Dendritic cell treated with granulocyte-macrophage colony-stimulating factor and Interleukin-4, amounts not matched to agents 40 ng/mL and 50 ng/mL, for 4 days (primary cell): ENCODE measurements around the gene GMPPA.

Source experiments
- H3K27ac Mint-ChIP-seq: one replicate; pipeline ENCODE4 v1.8.0; 2022; ENCODE audit warnings: mild to moderate bottlenecking, mixed read lengths
- H3K27me3 Mint-ChIP-seq: one replicate; pipeline ENCODE4 v1.8.0; 2022; ENCODE audit warnings: mild to moderate bottlenecking, mixed read lengths
- H3K36me3 Mint-ChIP-seq: one replicate; pipeline ENCODE4 v1.8.0; 2022; ENCODE audit warnings: low read depth, mixed read lengths
- H3K4me1 Mint-ChIP-seq: one replicate; pipeline ENCODE4 v1.8.0; 2022; ENCODE audit warnings: low read depth, mixed read lengths
- H3K4me3 Mint-ChIP-seq: one replicate; pipeline ENCODE4 v1.8.0; 2022; ENCODE audit warnings: mild to moderate bottlenecking, moderate library complexity, mixed read lengths
- H3K9me3 Mint-ChIP-seq: one replicate; pipeline ENCODE4 v1.8.0; 2022; ENCODE audit warnings: mixed read lengths
- intact Hi-C: fragments of 100-400 bp; cut with micrococcal nuclease; formaldehyde crosslinking; loops from one replicate; pipeline ENCODE4 v1.15.0; 2022

Gene GMPPA

DNA sequence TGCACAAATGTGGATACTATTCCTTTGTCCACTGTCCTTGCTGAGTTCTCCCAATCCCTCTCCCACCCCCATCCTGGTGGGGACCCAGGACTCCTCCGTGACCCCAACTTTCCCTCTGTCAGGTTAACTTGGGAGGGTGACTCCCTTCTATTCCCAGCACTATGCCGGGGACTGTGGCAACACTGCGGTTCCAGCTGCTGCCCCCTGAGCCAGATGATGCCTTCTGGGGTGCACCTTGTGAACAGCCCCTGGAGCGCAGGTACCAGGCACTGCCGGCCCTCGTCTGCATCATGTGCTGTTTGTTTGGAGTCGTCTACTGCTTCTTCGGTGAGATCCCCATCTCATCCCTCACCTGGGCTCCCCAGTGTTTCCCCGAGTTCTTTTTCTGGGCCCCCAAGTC, 45.9 kb downstream of the GMPPA start:
- Mint-ChIP-seq H3K4me3 (peak overlapping the region; percentile 76), H3K27me3 (peaks cover 79% of the 10 kb centered on the region), H3K9me3 (no peaks in the 10 kb centered on the region), H3K27ac (no peak overlapping the region), H3K4me1 (peaks cover 9% of the 10 kb centered on the region), H3K36me3 (no peaks in the 10 kb centered on the region)
- intact Hi-C loops: loop anchor here (2.0 kb wide), 1 partner anchor 52 kb away; the partner anchor contains the start of gene STK11IP

DNA sequence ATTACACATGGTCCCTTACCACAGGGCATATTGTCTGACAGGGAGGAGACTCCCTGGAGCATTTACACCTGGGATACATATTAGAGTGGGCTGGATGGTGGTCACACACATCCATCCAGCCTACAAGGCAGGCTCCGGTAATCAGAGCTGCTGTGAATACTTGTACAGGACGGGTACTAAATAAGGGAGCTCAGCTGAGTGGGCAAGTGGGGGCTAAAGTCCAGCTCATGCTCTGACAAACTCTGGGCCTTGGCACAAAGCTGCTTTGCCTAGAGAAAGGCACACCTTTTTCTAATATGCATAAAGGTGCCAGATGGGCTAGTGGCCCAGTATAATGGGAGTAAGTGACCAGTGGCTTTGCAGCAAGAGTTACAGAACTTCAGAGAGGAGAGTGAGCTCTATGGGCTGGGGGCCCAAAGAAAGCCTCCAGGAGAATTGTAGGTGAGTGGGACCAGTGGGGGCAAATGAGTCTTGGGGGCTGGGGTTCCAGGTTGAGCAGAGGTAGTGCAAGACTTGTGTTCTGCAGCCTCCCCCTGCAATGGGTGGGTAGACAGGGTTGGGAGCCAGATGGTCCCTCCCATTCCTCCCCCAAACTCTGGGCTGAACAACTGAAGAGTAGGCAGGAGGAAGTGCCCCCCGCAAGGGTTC, 46.7 kb downstream of the GMPPA start:
- Mint-ChIP-seq H3K27me3 (peaks cover 86% of the 10 kb centered on the region), H3K27ac (no peak overlapping the region), H3K4me3 (no peak overlapping the region), H3K4me1 (peaks cover 9% of the 10 kb centered on the region), H3K9me3 (no peaks in the 10 kb centered on the region), H3K36me3 (no peaks in the 10 kb centered on the region)
- intact Hi-C loops: loop anchor here (2.0 kb wide), 1 partner anchor 51 kb away; the partner anchor contains the start of gene STK11IP

DNA sequence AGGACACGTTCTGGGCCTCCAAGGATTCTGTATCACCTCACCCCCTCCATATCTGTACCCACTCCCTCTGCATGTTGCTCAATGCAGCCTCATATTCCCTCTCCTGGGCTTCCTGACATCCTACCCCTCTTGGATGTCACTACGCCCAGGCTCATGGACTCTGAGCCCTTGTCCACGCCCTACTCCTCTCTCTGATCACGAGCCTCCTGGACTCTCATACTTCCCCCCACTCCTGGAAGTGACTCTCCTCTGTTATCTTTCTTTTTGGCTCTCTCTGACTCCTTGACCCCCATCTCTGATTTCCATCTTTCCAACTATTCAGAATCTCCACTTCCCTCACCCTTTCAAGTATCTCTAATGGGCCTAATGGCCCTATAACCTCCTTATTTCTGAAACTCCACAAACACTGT, 47.3 kb downstream of the GMPPA start:
- Mint-ChIP-seq H3K4me3 (no peak overlapping the region), H3K27ac (no peak overlapping the region), H3K9me3 (no peaks in the 10 kb centered on the region), H3K27me3 (peaks cover 88% of the 10 kb centered on the region), H3K36me3 (no peaks in the 10 kb centered on the region), H3K4me1 (peaks cover 9% of the 10 kb centered on the region)
- intact Hi-C loops: loop anchor here (2.0 kb wide), 1 partner anchor 51 kb away; the partner anchor contains the start of gene STK11IP

DNA sequence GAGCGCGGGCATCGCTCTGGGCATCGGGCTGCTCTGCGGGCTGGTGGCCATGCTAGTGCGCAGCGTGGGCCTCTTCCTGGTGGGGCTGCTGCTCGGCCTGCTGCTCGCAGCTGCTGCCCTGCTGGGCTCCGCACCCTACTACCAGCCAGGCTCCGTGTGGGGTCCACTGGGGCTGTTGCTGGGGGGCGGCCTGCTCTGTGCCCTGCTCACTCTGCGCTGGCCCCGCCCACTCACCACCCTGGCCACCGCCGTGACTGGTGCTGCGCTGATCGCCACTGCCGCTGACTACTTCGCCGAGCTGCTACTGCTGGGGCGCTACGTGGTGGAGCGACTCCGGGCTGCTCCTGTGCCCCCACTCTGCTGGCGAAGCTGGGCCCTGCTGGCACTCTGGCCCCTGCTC, 48.9 kb downstream of the GMPPA start:
- no peak overlapping the region for H3K4me3 Mint-ChIP-seq
- H3K36me3 Mint-ChIP-seq: no peaks in the 10 kb centered on the region
- H3K9me3 Mint-ChIP-seq: no peaks in the 10 kb centered on the region
- peaks cover 88% of the 10 kb centered on the region for H3K27me3 Mint-ChIP-seq
- H3K27ac Mint-ChIP-seq: no peak overlapping the region
- H3K4me1 Mint-ChIP-seq: peaks cover 16% of the 10 kb centered on the region
- intact Hi-C loops: no loop called here

DNA sequence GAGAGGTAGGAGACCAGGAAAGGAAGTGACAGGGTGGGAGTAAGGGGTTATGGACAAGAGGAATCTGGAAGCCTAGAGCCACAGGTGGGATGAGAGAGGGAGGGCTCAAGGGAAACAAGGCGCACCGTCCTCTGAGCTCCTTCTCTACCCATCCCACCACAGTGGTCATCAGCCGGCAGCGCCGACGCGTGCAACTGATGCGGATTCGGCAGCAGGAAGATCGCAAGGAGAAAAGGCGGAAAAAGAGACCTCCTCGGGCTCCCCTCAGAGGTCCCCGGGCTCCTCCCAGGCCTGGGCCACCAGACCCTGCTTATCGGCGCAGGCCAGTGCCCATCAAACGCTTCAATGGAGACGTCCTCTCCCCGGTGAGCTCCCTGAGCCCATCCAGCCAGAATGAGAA, 50.3 kb downstream of the GMPPA start:
- peaks cover 94% of the 10 kb centered on the region for H3K27me3 Mint-ChIP-seq

DNA sequence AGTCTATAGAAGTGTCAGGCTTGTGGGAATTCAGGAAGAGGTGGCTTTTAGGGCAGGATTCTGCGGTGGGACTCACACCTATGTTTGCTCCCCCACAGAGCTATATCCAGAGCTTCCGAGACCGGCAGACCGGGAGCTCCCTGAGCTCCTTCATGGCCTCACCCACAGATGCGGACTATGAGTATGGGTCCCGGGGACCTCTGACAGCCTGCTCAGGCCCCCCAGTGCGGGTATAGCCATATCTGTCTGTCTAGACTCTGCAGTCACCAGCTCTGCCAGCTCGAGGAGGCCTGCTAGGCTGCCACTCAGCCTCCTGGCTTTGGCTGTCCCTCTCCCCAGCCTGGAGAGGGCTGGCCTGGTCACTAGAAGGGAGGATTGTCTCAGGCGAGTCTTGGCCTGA, 50.9 kb downstream of the GMPPA start:
- Mint-ChIP-seq H3K4me3 (no peak overlapping the region), H3K27me3 (peaks cover 94% of the 10 kb centered on the region), H3K9me3 (no peaks in the 10 kb centered on the region), H3K27ac (no peak overlapping the region), H3K4me1 (peaks cover 11% of the 10 kb centered on the region), H3K36me3 (no peaks in the 10 kb centered on the region)
- intact Hi-C loops: no loop called here

More for the DNA sequence above, 50.3 kb downstream of the GMPPA start:
- no peaks in the 10 kb centered on the region for H3K36me3 Mint-ChIP-seq
- H3K4me1 Mint-ChIP-seq: peaks cover 16% of the 10 kb centered on the region
- H3K9me3 Mint-ChIP-seq: no peaks in the 10 kb centered on the region
- no peak overlapping the region for H3K27ac Mint-ChIP-seq
- intact Hi-C loops: no loop called here
- H3K4me3 Mint-ChIP-seq: no peak overlapping the region

DNA sequence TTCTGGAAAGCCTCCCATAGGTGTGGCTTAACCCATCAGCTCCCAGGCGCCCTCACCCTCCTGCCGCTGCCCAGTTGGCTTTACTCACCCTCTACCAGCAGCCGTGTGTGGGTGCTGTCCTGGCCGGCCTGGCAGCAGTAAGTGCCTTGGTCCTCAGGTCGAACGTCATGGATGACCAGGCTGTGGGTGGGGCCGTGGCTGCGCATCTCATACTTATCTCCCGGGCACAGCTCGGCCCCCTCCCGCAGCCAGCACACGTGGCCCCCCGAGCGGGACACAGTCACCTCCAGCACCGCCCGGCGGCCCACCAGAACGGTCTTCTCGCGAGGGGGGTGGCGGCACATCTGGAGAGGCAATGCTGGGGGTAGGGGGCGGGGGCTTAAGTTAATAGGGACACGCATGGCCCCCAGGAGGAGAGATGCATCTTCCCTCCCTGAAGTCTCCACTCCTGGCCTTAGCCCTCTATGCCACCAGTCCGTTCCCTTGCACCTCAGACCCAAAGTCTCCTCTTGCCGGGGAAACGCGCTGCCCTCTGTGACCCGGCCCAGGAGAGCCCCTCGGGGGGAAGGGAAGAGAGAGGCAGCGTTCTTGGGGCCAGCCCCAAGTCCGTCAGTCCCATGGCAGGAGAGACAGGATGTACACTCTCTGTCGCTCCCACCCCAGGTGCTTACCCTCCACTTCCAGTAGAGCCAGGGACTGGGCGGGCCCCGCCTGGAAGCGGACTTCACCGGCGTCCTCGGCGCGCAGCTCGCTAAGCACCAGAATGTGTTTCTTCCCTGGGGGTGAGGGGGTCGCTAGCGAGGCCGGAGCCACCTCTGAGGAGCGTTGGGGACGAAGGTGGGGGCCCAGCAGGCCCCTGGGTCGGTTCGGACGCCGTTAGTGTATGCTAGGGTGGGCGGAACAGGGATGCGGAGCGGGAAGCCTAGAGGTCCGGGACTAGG, 53.0 kb downstream of the GMPPA start:
- peaks cover 8% of the 10 kb centered on the region for H3K4me1 Mint-ChIP-seq
- H3K9me3 Mint-ChIP-seq: no peaks in the 10 kb centered on the region
- H3K27ac Mint-ChIP-seq: no peak overlapping the region
- intact Hi-C loops: no loop called here
- H3K36me3 Mint-ChIP-seq: no peaks in the 10 kb centered on the region
- H3K27me3 Mint-ChIP-seq: peaks cover 76% of the 10 kb centered on the region
- H3K4me3 Mint-ChIP-seq: peak overlapping the region; percentile 70

DNA sequence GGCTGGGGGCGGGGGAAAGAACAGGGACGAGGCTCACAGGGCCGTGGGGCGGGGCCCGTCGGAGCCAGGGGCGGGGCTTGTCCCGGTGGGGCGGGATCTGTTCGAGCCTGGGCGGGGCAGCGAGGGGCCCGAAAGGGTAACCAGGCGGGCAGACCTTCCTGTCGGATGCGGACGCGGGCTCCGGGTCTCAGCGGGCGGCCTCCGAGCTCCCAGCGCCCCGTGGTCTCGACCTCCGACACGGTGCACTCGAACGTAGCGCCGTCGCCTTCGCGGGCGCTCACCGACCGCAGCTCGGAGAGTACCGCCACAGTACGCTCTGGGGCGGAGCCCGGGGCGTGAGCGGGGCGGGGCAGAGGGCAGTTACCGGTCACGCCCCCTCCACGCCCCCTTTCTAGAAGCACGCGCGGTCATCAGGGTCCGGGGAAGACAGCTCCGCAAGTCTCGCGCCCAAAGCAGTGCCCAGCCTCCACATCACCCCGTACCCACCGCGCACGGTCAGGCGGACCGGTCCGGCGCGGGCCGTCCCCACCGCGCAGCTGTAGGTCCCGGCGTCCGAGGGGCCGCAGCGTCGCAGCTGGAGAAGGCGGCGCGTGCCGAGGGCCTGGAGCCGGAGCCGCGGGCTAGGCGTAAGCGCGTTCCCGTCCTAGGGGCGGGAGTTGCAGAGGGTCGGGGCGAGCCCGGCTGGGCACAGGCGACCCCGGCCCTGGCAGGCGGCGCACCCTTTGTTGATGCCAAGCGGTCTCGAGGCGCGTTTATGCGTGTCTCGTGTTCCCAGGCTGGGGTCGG, 53.9 kb downstream of the GMPPA start:
- Mint-ChIP-seq H3K4me3 (peak overlapping the region; percentile 70), H3K9me3 (no peaks in the 10 kb centered on the region), H3K27me3 (peaks cover 67% of the 10 kb centered on the region), H3K36me3 (no peaks in the 10 kb centered on the region), H3K27ac (no peak overlapping the region), H3K4me1 (peaks cover 8% of the 10 kb centered on the region)
- intact Hi-C loops: no loop called here

DNA sequence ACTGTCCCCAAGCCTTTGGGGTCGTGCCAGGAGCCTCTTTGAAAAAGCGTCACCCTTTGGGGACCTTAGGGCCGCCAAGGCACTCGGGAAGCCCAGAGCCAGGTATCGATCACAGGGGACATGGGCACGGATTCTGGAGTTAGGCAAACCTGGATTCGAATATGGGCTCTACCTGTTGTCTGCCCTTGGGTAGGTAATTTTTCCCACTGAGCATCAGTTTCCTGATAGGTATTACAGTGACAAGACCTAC, 54.4 kb downstream of the GMPPA start:
- intact Hi-C loops: no loop called here
- Mint-ChIP-seq H3K27ac (no peak overlapping the region), H3K9me3 (no peaks in the 10 kb centered on the region), H3K27me3 (peaks cover 66% of the 10 kb centered on the region), H3K4me3 (no peak overlapping the region), H3K4me1 (peaks cover 8% of the 10 kb centered on the region), H3K36me3 (no peaks in the 10 kb centered on the region)

DNA sequence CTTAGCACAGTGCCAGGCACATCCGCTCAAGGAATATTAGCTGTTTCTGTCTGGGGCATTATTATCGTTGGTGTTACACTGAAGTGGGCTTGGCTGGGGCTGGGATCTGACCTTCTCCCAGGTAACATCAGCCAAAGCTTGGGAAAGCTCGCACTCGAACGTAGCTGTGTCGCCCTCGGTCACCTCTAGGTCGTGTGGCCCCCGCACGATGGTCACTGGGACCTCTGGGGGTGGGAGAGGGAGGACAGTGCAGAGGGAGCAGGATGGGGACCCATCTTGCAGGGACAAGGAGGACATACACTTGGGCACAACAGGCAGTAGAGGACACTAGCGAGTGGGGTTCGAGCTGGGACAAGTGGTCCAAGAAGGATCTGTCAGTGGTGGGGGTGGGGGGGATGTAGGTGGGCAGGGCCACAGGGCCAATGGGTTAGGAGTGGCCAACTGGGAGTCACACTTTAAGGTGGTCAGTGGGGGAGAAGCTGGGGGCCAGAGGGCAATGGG, 54.8 kb downstream of the GMPPA start:
- H3K27me3 Mint-ChIP-seq: peaks cover 63% of the 10 kb centered on the region

DNA sequence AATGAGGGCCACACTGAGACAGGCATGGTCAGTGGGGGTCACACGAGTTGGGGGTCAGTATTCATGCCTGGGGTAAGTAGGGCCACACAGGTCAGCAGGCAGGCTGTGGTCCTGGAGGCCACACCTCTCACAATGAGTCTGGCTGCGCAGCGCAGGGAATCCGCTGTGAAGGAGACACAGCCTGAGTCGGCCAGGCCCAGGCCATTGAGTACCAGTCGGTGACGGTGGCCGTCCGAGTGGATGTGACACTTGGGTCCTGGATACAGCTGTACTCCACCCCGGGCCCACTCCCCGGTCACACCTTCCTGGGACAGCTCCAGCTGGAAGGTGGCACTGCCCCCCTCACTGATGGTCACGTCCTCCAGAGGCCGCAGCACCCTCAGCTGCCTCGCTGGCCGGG, 55.7 kb downstream of the GMPPA start:
- no peak overlapping the region for H3K27ac Mint-ChIP-seq
- intact Hi-C loops: no loop called here
- H3K9me3 Mint-ChIP-seq: no peaks in the 10 kb centered on the region
- H3K4me3 Mint-ChIP-seq: no peak overlapping the region
- H3K4me1 Mint-ChIP-seq: peaks cover 8% of the 10 kb centered on the region
- H3K27me3 Mint-ChIP-seq: peaks cover 54% of the 10 kb centered on the region
- no peaks in the 10 kb centered on the region for H3K36me3 Mint-ChIP-seq

More for the DNA sequence above, 54.8 kb downstream of the GMPPA start:
- no peaks in the 10 kb centered on the region for H3K36me3 Mint-ChIP-seq
- peaks cover 8% of the 10 kb centered on the region for H3K4me1 Mint-ChIP-seq
- H3K9me3 Mint-ChIP-seq: no peaks in the 10 kb centered on the region
- no peak overlapping the region for H3K27ac Mint-ChIP-seq
- H3K4me3 Mint-ChIP-seq: no peak overlapping the region
- intact Hi-C loops: no loop called here

DNA sequence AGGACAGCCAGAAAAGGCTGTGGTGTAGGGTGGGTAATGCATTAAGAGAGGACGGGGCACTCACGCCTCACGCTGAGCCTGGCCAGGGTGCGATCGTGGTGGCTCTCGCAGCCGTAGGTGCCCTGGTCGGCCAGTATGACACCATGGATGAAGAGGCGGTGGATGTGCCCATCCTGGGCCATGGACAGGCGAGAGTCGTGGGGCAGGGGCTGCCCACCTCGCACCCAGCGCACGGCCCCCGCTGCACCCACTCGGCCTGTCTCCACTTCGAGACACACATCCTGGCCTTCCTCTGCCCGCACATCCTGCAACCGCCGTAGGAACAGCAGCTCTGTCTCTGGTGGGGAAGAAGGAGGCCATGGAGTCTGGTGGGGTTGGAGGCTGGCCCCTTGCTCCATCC, 57.3 kb downstream of the GMPPA start:
- Mint-ChIP-seq H3K4me1 (peaks cover 8% of the 10 kb centered on the region), H3K9me3 (no peaks in the 10 kb centered on the region), H3K36me3 (no peaks in the 10 kb centered on the region), H3K4me3 (no peak overlapping the region), H3K27ac (no peak overlapping the region), H3K27me3 (peaks cover 38% of the 10 kb centered on the region)
- intact Hi-C loops: no loop called here

DNA sequence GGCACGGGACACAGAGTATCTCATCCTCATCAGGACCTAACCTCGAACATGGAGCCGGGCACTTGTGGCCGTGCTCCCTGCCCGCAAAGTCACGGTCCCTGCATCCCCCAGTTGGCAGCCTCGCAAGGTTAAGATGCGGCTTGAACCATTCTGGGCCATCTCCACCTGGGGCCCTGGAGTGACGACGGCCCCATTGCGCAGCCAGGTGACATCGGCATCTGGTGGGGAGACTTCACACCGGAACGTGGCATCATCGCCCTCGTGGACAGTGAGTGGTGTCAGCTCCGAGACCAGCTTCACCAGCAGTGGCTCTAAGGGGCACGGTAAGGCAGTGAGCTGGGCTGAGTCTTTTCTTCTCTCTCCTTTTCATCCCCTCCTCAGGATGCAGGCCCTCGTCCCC, 57.7 kb downstream of the GMPPA start:
- Mint-ChIP-seq H3K4me1 (peaks cover 8% of the 10 kb centered on the region), H3K9me3 (no peaks in the 10 kb centered on the region), H3K4me3 (no peak overlapping the region), H3K36me3 (no peaks in the 10 kb centered on the region), H3K27me3 (peaks cover 34% of the 10 kb centered on the region), H3K27ac (no peak overlapping the region)
- intact Hi-C loops: no loop called here
